ENCODE measurements around the gene BRIP1.
"Not testable (repeated sequence)": the region's sequence is repeated elsewhere in the genome, so short reads cannot be mapped to it uniquely, and the experiment has no call there.

DNA sequence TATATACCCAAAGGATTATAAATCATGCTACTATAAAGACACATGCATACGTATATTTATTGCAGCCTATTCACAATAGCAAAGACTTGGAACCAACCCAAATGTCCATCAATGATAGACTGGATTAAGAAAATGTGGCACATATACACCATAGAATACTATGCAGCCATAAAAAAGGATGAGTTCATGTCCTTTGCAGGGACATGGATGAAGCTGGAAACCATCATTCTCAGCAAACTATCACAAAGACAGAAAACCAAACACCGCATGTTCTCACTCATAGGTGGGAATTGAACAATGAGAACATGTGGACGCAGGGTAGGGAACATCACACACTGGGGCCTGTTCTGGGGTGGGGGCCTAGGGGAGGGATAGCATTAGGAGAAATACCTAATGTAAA lies 89.2 kb downstream of the BRIP1 start:
- not testable (repeated sequence) for TF ChIP-seq CTCF (tag by site-specific recombination; IDR thresholded peaks at IDR 0.05); RBAK (tag by site-specific recombination; IDR thresholded peaks at IDR 0.05); HOXA7 (CRISPR knock-in tag; IDR thresholded peaks at IDR 0.05; ENCODE audit: borderline replicate concordance)
